ENCODE data around the gene FGF12.

FGF12 gene

DNA sequence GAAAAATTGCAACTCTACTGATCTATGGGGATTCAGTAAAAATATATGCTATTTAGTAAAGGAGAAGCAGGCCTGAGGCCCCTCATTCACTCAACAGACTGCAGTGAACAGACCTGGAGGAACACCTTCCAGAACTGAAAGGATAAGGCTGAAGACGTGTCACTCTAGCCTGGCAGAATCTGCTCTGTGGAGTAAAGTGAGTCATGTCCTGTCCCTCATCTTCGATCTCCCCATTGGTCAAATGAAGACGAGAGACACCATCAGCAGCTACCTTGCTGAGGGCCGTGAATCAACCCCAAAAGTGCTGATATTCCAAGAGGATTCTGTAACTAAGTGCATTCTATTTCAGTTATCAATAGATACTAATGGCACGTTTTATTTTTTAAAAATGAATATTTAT is 359.7 kb downstream of the FGF12 start:
- DNase-seq (ENCODE audit: insufficient read length, low spot score), result no peak

GRCh38 chr3:192366916-192367315 is 360.4 kb downstream of the FGF12 start:
- DNase-seq (ENCODE audit: insufficient read length, low spot score), result no peak
- FAIRE-seq, result no peak

More for the DNA sequence above, 359.7 kb downstream of the FGF12 start:
- FAIRE-seq, result no peak

GRCh38 chr3:192365571-192365970 is 361.8 kb downstream of the FGF12 start:
- FAIRE-seq (no peak), DNase-seq (ENCODE audit: insufficient read length, low spot score) (no peak)

DNA sequence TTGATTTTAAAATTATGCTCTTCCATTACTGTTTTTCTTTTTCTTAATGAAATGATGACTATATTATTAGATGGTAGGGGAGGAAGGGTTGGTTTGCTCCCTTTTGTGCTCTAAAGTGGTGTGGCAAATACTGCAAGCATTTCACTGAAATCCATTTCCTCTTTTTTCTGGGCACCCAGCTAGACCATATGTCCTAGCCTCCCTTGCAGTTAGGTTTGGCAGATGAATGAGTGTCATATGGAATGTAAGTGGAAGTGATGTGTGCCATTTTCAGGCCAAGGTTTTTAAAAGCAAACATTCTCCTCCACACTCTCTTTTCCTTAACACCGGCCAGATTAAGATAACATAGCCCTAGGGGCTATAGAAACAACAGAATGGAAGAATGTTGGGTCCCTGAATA is 363.0 kb downstream of the FGF12 start:
- DNase-seq (ENCODE audit: insufficient read length, low spot score) (no peak), FAIRE-seq (no peak)

GRCh38 chr3:192354687-192355086 is 372.7 kb downstream of the FGF12 start:
- no peak for FAIRE-seq
- no peak for DNase-seq (ENCODE audit: insufficient read length, low spot score)

- DNase-seq (ENCODE audit: insufficient read length, low spot score), result no peak
- no peak for FAIRE-seq
Observed at GRCh38 chr3:192352142-192352541, 375.2 kb downstream of the FGF12 start.

- no peak for FAIRE-seq
- DNase-seq (ENCODE audit: insufficient read length, low spot score), result no peak
Observed at GRCh38 chr3:192351441-192351840, 375.9 kb downstream of the FGF12 start.

GRCh38 chr3:192340031-192340430 is 387.3 kb downstream of the FGF12 start:
- no peak for DNase-seq (ENCODE audit: insufficient read length, low spot score)
- no peak for FAIRE-seq

DNA sequence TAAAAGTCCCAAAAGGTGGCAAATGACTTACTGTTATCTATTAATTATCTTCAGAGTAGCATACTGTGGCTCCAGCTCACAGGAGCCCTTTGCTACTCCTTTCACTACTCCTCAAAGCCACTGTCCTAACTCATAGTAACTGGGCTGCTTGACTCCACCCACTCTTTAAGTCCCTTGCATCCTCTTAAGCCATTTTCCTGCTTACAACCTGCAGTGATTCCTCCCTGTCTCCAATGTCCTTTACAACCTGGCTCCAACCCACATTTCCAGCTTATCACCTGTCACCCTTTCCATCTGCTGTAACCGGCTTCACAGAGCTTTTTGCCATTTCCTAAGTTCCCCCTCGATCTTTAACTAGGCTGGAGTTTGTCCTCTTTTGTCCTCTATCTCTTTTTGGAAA is 388.1 kb downstream of the FGF12 start:
- DNase-seq (ENCODE audit: insufficient read length, low spot score), result no peak
- no peak for FAIRE-seq

- FAIRE-seq (no peak), DNase-seq (ENCODE audit: insufficient read length, low spot score) (no peak)
Observed at GRCh38 chr3:192336286-192336685, 391.1 kb downstream of the FGF12 start.

DNA sequence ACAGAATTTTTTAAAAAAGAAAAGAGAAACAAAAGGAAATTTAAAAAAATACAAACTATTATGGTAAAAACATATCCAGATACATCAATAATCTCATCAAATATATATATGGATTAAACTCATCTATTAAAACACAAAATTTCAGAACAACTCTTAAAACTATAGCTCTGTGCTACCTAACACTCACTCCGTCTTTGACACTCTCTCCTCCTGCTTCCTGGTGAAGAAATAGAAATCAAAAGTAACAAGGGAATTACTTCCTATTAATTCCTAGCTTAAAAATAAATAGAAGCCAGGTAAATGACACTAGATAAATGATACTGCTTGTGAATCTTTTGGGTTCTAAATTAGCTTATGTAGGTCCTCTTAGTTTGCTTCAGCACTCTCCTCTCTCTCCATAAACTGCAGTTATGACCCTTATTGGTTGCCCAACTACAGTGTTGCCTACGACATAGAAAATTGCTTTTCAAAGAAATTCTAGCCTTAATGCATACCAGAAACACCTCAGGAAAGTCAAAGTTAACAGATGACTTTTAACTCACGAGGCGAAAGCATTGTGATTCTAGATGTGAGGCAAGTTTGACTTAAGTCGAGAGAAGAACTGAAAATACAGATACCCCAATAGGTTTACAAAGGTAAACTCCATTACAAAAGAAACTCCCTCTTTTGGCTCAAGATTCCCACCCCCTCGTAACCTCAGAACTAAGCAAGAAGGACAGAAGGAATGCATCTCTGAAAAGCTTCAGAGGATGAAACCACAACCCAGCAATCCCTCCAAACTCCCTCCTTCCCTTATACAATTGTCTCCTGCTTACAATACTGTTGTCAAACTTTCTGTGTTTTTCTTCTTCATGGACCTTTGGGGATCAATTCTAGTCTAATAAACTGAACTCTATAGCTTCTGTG is 394.7 kb downstream of the FGF12 start:
- no peak for FAIRE-seq
- DNase-seq (ENCODE audit: insufficient read length, low spot score), result no peak

DNA sequence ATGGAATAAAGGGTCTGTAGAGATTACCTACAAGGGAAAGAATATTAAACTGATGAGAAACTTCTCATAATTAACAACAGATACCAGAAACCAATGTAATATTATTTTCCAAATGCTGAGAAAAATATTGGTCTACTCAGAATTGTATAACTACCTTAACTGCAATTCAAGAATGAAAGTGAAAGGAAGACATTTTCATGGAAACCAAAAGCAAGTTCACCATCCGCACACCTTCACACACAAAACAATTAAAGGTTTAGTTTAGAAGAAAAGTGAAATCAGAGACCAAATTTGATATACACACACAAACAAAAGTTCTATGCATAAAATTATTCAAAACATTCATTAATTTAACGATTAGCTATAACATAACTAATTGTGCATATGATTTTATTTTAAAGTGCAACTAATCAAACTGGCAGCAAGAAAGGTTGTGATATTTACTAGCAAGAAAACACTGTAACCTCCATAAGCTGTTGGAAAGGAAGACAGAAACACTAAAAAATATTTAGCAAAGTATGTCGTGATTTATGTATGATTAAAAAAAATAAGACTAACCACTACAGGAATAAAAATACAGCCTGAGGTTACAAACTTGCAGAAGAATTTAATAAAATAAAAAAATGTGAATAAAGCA is 395.5 kb downstream of the FGF12 start:
- FAIRE-seq, result peak; percentile 33

DNA sequence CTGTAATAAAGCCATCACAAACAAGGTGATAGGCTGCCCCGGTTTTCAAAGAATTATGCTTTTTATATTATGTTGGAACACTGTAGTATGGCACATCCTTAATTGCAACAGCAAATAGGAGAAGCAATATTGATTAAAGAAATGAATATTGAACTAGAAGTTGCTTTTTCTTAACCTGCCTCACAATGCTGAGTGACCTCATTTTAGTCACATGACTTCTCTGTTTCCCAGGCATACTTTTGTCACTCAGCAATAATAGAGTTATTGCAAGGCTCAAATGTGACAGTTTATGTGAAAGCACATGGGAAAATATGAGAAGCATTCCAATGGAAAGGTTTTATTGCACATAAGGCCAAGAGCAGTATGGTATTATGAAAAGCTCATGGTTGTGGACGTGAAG is 400.7 kb downstream of the FGF12 start:
- no peak for DNase-seq (ENCODE audit: insufficient read length, low spot score)
- no peak for FAIRE-seq

More for the DNA sequence above, 395.5 kb downstream of the FGF12 start:
- no peak for DNase-seq (ENCODE audit: insufficient read length, low spot score)

GRCh38 chr3:192317564-192317963 is 409.8 kb downstream of the FGF12 start:
- FAIRE-seq, result no peak

DNA sequence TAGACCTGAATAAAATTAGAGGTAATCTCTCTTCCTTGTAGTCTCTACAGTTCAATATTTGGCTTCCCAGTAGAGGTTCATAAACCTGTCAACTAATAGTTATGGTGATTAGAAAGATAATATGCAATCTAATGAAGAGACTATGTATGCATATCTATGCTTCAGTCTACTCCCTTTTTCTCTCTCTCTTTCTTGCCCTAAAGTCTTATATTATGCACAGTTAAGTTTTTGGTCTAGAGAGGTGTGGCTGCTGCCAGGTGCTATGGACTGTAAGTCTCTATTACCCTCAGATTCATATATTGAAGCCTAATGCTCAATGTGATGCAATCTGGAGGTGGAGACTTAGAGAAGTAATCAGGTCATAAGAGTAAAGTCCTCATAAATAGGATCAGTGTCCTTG is 413.7 kb downstream of the FGF12 start:
- DNase-seq (ENCODE audit: insufficient read length, low spot score), result no peak
- FAIRE-seq, result no peak

More at GRCh38 chr3:192317564-192317963, 409.8 kb downstream of the FGF12 start:
- DNase-seq (ENCODE audit: insufficient read length, low spot score), result no peak

- FAIRE-seq, result no peak
Observed at GRCh38 chr3:192307631-192308030, 419.7 kb downstream of the FGF12 start.

DNA sequence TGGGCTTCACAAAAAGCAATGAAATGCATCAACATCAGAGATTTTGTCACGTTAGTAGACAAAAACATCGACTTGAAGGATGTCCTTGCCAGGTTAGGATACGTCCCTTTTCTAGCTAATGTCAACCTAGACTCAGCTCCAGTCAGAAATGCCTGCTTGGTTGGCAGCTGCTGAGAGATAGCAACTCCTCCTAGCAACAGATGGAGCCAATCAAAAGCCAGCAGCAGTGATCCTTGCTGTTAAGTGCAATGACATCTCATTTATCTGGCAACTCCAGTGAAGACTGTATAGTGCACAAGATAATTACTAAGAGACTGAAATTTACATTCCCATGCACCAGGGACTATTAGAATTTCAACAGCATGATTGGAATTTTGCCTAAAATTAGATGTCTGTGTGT is 424.1 kb downstream of the FGF12 start:
- DNase-seq (ENCODE audit: insufficient read length, low spot score) (no peak), FAIRE-seq (no peak)

More at GRCh38 chr3:192307631-192308030, 419.7 kb downstream of the FGF12 start:
- DNase-seq (ENCODE audit: insufficient read length, low spot score), result no peak

- no peak for FAIRE-seq
- no peak for DNase-seq (ENCODE audit: insufficient read length, low spot score)
Observed at GRCh38 chr3:192302721-192303120, 424.6 kb downstream of the FGF12 start.

DNA sequence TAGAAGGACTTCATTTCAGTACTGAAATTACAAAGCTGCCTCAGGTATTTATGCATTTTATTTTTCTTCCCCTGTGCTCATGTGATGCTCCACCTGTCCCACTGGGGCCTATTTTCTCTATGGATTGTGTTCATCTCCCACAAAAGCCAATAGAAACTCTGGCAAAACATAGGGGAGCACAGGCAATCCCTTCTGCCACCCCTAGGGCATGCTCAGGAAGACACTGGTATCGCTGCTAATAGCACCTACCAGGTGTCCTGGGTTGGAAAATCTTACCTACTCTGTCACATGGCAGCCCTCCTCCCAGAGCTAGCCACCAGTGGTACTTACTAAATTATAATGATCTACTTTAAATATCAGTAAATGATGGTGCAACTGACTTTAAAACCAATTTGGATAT is 427.4 kb downstream of the FGF12 start:
- no peak for DNase-seq (ENCODE audit: insufficient read length, low spot score)
- no peak for FAIRE-seq

GRCh38 chr3:192296845-192297244 is 430.5 kb downstream of the FGF12 start:
- peak; percentile 66 for FAIRE-seq
- DNase-seq (ENCODE audit: insufficient read length, low spot score), result no peak

GRCh38 chr3:192284443-192285072 is 442.8 kb downstream of the FGF12 start:
- FAIRE-seq (no peak), DNase-seq (ENCODE audit: insufficient read length, low spot score) (no peak)
